Measurements from ENCODE around the gene IFNGR2. TPM values are rescaled to one million over a fixed set of nuclear protein-coding genes. Genes with fewer than 3 reads are reported as not detected.

Gene IFNGR2
- total RNA-seq, 1 donor from 2014 or later = 32.1 TPM

DNA sequence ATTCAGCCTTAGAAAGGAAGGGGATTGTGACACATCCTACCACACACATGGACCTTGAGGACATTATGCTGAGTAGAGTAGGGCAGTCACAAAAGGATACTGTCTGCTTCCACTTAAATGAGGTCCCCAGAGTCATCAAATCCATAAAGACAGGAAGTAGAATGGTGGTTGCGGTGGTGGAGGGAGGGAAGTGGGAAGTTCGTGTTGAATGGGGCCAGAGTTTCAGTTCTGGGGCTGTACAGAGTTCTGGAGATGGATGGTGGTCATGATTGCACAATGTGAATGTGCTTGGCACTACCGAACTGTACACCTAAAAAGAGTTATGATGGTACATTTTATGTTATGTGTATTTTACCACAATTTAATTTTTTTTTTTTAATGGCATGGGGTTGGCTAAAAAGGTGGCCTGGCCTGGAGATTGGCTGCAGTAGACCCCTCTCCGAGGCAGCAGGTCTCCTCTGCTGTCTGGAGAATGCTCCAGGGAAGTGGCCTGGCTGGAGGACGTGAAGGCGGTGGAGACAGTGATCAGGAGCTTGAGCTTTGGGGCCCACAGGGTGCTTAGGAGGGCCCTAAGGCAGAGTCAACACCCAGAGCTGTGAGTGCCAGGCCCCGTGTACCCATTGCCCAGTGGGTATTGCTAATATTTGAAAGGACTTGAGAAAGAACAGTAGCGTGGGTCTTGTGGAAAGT lies 30.4 kb downstream of the IFNGR2 start:
- DNase-seq (ENCODE audit: low spot score) = no peak
- TF ChIP-seq CTCF (IDR thresholded peaks at IDR 0.05; ENCODE audit: unreplicated experiment) = no peak
- Mint-ChIP-seq H3K27ac (ENCODE audit: unreplicated experiment) (peak overlapping the region; percentile 26), H3K4me3 (ENCODE audit: unreplicated experiment) (peak overlapping the region; percentile 56), H3K4me1 (ENCODE audit: unreplicated experiment) (peaks cover 7% of the 10 kb centered on the region), H3K9me3 (ENCODE audit: unreplicated experiment) (no peaks in the 10 kb centered on the region), H3K27me3 (ENCODE audit: unreplicated experiment) (no peaks in the 10 kb centered on the region), H3K36me3 (ENCODE audit: low read depth, unreplicated experiment) (peaks cover 31% of the 10 kb centered on the region)

DNA sequence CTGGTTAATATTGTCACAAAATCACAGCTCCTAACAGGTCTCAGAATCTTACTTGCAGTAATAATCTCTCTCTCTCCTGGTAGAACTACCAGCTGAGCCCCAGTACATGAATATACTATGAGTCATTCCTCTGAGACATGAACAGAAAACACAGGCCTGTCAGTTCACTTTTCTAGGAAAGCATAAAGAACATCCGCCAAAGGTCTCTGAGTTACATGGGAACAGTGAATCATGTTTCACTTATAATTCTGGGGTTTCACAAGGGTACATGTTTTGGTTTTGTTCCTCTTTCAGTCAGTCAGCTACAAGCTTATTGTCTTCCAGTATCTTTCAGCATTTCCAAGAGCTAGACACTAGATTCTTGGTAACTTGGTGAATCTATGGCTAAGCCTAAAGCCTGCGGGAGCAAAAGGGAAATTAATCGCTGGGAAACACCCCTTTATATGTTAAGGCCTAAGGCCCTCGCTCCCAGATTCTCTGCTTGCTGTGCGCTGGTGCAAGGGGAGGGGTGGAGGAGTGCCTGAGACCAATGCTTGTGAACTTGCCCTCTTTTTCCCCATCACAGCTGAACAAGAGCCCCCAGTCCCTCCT lies 31.7 kb downstream of the IFNGR2 start:
- H3K9me3 Mint-ChIP-seq (ENCODE audit: unreplicated experiment) = no peaks in the 10 kb centered on the region
- no peak overlapping the region for H3K4me3 Mint-ChIP-seq (ENCODE audit: unreplicated experiment)
- TF ChIP-seq CTCF (IDR thresholded peaks at IDR 0.05; ENCODE audit: unreplicated experiment) = no peak
- peaks cover 7% of the 10 kb centered on the region for H3K4me1 Mint-ChIP-seq (ENCODE audit: unreplicated experiment)
- no peak overlapping the region for H3K27ac Mint-ChIP-seq (ENCODE audit: unreplicated experiment)
- DNase-seq (ENCODE audit: low spot score) = no peak
- peaks cover 31% of the 10 kb centered on the region for H3K36me3 Mint-ChIP-seq (ENCODE audit: low read depth, unreplicated experiment)
- no peaks in the 10 kb centered on the region for H3K27me3 Mint-ChIP-seq (ENCODE audit: unreplicated experiment)

GRCh38 chr21:33437140-33437539 lies 33.9 kb downstream of the IFNGR2 start:
- peaks cover 7% of the 10 kb centered on the region for H3K4me1 Mint-ChIP-seq (ENCODE audit: unreplicated experiment)
- H3K36me3 Mint-ChIP-seq (ENCODE audit: low read depth, unreplicated experiment) = peaks cover 25% of the 10 kb centered on the region
- no peaks in the 10 kb centered on the region for H3K9me3 Mint-ChIP-seq (ENCODE audit: unreplicated experiment)
- no peak overlapping the region for H3K4me3 Mint-ChIP-seq (ENCODE audit: unreplicated experiment)
- H3K27me3 Mint-ChIP-seq (ENCODE audit: unreplicated experiment) = no peaks in the 10 kb centered on the region
- TF ChIP-seq CTCF (IDR thresholded peaks at IDR 0.05; ENCODE audit: unreplicated experiment) = no peak
- no peak for DNase-seq (ENCODE audit: low spot score)
- H3K27ac Mint-ChIP-seq (ENCODE audit: unreplicated experiment) = no peak overlapping the region

- Mint-ChIP-seq H3K4me1 (ENCODE audit: unreplicated experiment) (no peaks in the 10 kb centered on the region), H3K27me3 (ENCODE audit: unreplicated experiment) (no peaks in the 10 kb centered on the region), H3K9me3 (ENCODE audit: unreplicated experiment) (no peaks in the 10 kb centered on the region), H3K4me3 (ENCODE audit: unreplicated experiment) (no peak overlapping the region), H3K27ac (ENCODE audit: unreplicated experiment) (no peak overlapping the region), H3K36me3 (ENCODE audit: low read depth, unreplicated experiment) (no peaks in the 10 kb centered on the region)
- no peak for DNase-seq (ENCODE audit: low spot score)
- no peak for TF ChIP-seq CTCF (IDR thresholded peaks at IDR 0.05; ENCODE audit: unreplicated experiment)
Measured at GRCh38 chr21:33441489-33442477, 38.6 kb downstream of the IFNGR2 start.

Data from endothelial cell (in vitro differentiated cells).